CD4-positive, alpha-beta T cell treated with Interleukin-21 for 1 hour (primary cell): Measurements from ENCODE around the gene DENND6A.
"Not testable (repeated sequence)": the region's sequence is repeated elsewhere in the genome, so short reads cannot be mapped to it uniquely, and the experiment has no call there.

Experiments used
- DNase-seq: peaks from one replicate; pipeline ENCODE4 v3.0.0-alpha.2; 2020

The DENND6A gene

DNA sequence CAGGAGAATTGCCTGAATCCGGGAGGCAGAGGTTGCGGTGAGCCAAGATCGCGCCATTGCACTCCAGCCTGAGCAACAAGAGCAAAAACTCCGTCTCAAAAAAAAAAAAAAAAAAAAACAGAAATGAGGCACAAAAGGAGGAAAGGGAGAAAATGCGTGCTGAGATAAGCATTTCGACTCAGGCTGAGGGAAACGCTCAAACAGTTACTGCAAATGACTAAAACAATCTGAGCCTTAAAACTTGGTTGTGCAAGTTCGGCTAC is 813 bp downstream of the DENND6A start:
- not testable (repeated sequence) for DNase-seq

DNA sequence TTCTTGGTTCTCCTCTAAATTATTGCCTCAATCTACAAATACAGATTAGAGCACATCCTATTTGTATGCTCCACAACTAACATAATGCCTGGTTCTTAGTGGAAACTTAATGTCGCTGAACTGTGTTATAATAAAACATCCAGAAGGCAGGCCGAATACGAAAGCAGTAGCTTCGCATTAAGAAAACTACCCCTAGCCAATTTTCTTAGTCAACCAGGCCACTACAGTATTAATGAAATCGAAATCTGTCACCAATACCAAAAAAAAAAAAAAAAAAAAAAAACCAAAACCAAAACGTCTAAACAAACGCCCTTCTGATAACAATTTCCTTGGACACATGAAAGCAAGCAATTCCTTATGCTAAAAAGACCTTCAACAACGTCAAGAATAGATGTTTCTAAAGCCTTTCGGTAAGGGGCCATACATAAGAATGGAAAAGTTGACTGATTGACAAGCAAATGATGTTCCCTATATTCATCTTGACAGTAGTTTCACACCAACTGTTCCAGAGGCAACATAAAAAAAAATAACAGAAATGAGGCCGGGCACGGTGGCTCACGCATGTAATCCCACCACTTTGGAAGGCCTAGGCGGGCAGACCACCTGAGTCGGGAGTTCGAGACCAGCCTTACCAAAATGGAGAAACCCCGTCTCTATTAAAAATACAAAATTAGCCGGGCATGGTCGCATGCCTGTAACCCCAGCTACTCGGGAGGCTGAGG is 1.3 kb downstream of the DENND6A start:
- no peak for DNase-seq

DNA sequence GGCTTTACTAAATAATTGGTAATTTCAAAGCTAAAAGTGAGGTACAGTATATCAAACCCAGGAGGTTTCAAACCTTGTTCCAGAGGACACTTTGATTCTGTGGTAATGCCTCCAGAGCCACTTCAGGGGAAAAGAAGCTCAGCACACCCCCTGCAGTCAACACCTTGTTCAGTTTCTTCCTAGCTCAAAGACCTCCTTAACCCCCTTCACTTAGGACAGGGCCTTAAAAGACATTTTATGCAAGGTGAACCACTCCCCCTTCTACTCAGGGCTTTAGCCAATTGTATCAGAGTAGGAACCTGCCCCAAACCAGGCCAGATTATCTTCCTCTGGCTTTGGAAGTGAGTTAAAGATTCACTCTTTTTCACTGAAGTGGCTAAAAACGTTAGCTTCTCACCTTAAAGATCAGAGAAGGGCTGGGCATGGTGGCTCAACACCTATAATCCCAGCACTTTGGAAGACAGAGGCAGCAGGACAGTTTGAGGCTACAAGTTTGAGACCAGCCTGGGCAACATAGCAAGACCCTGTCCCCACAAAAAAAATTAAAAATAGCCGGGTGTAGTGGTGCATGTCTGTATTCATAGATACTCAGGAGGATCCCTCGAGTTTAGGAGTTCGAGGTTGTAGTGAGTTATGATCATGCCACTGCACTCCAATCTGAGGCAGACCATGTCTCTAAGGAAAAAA is 3.4 kb downstream of the DENND6A start:
- no peak for DNase-seq

DNA sequence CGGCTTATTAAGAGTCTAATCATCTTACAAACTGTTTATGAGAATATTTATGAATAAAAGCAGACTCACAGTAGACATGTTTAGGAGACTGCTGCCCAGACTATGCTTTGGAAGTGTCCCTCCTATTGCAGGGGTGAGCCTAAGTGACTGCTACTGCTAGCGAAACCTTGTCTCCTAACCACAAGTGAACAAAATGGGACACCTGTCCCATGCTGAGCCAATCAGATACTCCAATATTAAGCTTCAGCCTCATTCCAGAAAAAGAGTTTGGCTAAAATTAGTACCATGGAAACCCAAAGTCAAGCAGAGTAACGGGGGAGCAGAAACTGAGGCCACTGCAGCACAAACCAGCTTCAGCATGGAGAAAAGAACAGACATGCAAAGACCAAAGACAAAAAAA is 4.6 kb downstream of the DENND6A start:
- DNase-seq = no peak

DNA sequence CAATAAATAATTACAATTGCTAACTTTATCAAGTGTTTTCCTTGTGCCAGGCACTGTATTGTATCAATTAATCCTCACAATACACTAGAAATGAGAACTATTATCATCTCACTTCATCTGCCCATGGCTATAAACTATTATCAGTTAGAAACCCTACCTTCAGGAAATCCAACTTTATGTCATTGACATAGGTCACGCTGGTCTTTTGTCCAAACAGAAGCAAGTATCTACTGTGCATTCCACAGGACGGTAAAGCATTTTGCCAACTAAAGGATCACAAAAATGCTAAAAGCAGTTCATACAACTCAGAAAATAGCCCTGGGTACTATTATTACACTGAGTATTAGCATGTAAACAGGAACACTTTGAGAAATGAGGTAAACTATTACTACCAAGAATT is 9.6 kb downstream of the DENND6A start:
- DNase-seq = no peak

DNA sequence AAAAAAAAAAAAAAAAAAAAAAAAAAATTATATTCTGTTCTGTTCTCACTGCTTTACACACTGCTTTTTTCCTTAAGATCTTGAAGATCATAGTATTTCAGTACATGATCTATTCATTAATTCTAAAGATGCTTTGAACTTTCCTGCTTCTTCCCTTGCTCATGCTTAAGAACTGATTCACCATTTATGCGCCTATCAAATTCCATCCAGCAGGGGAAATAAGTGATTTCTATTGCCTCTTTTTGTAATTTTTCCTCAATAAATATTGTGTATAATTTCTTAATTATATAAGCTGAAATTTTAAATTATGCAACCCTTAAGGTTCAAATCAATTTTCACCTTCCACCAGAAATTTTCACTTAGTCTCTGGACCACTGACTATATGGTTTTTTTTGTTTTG is 10.6 kb downstream of the DENND6A start:
- DNase-seq = no peak

DNA sequence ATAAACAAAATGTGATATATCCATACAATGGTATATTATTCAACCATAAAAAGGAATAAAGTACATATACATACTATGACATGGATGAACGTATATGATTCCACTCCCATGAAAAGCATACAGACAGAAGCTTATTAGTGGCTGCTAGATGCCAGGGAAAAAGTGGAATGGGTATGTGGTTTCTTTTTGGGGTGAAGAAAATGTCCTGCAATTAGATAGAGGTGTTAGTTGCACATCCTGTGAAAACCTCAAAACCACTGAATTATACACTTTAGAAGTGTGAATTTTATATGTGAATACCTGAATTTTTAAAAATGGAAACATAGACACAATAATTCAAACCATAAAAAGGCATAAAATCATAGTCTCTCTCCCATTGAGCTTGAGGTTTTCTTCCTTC is 11.2 kb downstream of the DENND6A start:
- peak; percentile 26 for DNase-seq

DNA sequence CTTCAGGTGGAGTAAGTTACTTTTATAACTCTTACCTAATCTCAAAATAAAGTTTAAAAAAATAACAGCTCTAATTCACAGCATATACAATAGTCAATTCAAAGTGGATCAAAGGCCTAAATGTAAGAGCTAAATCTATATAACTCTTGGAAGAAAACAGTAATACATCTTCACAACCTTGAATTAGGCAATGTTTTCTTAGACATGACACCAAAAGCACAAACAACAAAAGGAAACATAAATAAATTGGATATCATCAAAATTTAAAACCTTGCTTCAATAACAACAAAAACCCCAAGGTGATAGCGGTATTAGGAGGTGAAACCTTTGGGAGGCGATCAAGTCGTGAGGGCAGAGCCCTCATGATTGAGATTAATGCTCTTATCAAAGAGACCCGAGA is 12.8 kb downstream of the DENND6A start:
- DNase-seq = no peak

DNA sequence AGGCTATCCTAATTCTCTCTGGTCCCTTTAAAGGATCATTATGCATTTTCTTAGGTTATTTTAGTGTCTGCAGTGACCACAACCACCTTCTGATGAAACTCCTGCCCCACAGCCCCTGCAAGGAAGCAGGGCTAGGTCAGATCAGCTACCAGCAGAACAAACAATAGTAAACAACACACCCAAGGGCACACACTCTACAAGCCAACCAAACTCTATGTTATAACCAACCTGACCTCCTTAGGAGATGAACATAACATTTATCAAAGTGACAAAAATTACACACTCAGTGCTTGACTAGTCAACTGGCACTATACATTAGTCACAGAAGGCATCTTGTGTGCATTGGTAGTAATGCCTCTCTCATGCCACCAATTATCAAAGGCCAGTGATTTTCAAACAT is 17.3 kb downstream of the DENND6A start:
- DNase-seq = no peak

DNA sequence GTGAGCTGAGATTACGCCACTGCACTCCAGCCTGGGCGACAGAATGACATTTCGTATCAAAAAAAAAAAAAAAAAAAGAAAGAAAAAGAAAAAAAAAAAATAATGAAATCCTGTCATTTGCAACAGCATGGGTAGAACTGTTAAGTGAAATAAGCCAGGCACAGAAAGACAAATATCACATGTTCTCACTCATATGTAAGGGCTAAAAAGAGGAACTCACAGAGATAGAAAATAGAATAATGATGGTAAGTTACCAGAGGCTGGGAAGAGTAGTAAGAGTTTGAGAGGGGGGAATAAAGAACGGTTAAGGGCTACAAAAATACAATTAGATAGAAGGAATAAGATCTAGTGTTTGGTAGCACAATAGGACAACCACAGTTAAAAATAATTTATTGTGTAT is 19.7 kb downstream of the DENND6A start:
- DNase-seq = no peak

DNA sequence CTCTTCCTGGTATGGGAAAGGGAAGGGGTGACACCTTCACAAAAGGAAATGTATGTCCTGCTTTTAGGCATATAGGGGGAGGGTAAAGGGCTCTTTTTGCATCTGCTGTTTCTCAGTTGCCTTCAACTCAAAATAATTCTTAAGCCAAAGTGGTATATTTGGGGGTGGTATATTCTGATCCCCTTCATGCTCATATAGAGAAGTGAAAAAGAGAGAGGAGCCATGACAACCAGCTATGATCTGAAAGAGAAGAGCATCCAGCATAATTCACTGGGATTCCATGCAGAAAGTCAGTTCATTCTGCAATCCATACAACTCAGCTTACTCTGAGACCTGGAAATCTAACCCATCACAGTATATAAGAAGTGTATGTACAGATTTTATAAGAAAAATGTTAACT is 22.3 kb downstream of the DENND6A start:
- no peak for DNase-seq

DNA sequence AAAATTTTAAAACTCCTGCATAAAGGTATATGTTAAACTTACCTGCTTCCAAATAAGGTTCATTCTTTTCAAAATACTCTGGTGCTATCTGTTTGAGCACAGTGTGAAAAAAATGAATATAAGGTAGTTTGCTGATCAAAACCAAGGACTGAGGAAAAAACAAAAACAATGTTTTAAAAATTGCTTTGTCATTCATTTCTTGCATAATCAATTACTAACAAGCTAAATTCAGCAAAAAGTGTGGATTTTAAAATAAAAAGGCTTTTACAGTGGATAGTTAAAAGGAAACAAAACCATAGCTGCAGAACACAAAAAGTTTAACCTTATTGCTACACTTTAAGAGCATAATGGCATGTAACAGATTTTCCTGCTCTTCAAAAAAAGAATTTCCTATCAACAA is 31.5 kb downstream of the DENND6A start:
- no peak for DNase-seq

DNA sequence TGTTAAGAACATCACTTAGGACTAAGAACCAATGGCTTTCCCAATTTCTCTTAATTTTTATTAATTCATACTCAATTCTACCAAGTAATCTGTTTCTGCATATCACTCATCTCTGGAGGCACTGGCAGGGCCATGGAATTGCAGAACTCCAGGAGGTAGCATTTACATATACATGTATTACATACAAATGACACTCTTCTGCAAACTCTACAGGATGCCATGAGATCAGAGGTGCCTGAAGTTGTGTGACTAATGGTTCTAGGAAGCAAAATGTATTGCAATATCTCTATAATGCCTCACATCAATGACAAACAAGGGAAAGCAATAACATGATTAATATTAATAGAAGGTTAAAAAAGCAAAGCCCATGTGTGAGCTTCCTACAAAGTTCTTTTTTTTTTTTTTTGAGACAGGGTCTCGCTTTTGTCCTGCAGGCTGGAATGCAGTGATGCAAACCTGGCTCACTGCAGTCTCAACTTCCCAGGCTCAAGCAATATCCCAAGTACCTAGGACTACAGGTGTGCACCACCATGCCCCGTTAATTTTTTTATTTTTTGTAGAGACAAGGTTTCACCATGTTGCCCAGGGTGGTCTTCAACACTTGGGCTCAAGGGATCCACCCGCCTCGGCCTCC is 33.0 kb downstream of the DENND6A start:
- DNase-seq = no peak

DNA sequence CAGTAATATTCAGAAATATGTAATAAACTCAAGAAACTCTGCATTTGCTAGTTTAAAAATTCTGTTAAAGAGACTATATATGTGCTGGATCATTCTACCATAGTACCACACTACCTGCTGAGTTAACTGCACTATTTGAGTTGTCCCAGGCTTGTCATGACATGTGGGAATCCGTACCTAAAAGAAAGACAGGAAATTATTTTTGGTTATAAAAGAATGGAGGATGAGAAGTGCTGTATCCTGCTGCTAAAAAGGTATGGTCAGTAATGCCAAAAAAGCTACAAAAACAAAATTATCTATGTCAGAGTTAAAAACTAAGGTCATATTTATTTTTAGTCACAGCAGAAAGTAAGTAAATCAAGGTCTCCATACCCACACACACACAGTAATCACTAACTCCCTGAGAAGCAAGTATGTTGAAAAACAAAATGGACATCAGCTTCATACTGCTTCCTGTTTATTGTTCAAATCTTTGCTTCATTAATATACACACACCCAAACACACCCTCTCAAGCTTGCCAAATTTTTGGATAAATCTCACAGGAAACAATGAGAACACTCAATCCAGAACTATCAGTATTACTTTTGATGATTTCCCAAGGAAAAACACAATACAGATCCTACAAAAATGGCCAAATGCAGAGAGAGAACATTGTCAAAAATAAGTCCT is 33.7 kb downstream of the DENND6A start:
- no peak for DNase-seq

DNA sequence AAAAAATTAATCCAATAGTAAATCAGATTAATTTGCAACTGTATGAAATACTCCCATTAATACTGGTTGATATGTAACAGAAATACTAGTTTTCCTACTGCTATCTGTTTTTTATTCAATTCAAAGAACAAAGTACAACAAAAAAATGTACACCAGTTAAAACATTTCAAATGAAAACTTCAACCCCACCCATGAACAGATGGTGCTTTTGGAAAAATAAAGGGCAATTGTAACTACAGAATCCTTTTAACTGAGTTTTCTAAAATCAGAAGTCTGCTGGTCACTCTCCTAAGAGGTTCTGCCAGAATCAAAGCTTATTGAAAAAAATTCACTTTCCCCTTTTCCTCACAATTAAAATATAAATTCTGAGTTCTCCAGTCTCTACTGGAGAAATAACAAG is 34.3 kb downstream of the DENND6A start:
- no peak for DNase-seq

DNA sequence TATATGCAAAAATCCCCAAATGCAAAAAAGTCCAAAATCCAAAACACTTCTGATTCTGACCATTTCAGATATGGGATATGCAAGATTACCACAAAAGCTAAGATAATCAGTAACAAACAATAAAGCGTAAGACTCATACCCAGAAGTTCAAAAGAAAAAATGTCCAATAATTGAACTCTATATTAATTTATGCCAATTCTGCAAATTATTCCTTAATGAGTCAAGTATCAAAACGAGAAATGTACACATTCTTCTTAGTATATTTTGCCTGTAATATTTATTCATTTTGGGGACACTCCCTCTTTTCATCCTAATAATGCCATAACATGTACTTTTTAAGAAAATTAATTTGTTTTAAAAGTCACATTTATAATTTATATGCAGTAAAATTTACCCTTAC is 37.1 kb downstream of the DENND6A start:
- DNase-seq = no peak

DNA sequence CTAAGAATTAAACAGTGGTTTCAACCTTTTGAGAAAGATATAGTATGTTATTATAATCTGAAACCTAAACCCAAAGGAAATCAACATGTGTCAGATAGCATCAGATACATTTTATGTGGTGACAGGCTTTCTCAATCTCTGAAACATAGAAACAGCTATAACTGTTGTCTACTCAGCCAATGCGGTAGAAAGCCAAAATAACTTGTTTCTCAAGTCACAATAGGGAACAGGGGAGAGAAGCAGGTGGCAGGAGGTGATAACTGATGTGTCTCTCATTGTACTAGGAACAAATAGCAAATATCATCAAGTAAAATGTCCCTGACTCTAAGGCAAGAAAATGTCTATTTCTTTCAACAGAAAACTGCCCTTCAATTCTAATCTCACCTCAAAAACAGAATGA is 38.6 kb downstream of the DENND6A start:
- DNase-seq = no peak

DNA sequence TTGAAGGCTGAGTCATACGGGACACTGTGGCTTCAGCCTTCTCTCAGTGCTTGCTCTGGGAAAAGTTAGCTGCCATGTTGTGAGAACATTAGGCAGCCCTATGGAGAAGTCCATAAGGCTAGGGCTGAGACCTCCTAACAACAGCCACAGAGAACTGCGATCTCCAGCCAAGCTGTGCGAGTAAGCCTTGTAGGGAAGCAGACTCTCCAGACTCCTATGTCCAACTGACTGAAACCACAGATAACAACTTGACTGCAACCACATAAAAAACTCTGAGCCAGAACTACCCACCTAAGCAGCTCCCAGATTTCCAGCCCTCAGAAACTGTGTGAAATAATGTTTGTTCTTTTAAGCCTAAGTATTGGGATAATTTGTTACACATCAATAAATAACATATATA is 40.7 kb downstream of the DENND6A start:
- DNase-seq = no peak

DNA sequence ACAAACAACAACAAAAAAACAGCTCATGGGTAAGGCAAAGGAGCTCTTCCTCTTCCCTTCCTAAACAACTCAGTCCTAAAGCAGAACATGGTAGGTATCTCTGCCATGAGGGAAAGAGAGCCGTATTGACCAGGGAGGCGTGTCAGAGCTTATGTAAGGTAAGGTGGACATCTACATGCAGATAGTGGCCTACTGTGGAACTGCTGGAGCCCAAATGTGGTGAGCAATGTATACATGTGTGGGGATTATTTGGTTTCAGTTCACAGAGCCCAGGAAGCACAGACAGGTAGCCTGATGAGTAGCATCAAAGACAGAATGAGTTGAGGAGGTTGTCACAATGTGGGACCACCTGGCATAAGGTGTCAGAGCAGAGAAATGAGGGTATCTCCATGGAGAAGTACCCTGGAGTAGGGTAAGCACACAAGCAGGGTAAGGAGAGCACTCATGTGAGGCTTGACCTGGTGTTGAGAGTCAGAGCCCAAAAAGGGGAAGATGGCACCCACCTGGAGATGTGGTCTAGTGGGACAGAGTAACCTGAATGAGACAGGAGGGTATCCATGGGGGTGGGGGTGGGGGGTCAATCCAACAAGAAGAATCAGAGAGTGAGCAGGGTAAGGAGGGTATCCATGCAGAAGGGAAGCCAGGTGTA is 45.5 kb downstream of the DENND6A start:
- no peak for DNase-seq

DNA sequence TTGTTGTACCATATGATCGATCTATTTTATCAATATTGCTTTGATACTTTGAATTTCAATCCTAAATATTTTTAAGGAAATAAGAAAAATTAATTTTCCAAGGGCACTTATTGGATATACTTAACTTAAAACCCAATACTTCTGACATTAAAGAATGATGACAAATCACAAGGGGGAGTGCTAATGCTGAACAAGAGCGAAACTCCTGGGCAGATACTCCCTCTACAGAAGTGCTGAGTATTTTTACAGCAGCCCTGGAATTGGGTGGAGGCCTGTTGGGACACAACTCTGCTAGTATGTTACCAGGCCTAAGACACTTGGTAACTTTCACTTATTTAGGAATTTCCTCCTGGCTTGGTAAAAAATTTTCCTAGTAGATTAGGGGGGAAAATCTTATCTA is 46.2 kb downstream of the DENND6A start:
- peak; percentile 18 for DNase-seq

DNA sequence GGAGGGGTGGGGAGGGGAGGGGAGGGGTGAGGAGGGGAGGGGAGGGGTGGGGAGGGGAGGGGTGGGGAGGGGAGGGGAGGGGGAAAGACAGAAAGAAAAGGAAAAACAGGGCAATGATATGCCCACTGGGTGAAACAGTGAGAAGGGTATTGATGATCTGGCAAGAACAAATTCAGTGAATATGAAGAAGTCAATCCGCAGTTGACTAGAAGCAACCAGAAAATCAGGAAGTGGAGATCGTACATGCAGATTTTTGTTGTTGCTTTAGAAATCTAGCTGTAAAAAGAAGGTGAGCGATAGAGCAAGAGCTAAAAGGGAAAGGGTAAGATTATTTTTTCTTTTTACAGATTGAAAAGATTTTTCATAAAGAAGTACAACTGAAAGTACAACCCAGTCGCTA is 48.1 kb downstream of the DENND6A start:
- DNase-seq = no peak

DNA sequence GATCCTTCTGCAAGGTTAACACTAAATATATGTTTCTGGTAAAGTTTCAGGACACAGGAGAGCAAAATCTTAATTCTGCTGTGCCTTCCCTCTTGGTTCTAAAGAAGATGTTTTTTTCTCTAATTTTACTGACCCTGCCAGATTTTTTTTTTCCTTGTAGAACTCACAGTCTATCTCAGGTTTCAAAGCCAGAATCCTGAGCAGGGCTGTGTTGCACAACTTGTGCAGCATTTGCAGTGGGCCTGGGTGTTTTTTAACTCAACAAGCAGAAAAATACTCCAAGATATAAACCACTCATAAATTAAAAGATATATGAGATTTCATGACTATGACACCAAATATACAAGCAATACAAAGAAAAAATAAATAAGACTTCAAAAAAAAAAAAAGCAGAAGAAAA is 55.5 kb downstream of the DENND6A start:
- no peak for DNase-seq

DNA sequence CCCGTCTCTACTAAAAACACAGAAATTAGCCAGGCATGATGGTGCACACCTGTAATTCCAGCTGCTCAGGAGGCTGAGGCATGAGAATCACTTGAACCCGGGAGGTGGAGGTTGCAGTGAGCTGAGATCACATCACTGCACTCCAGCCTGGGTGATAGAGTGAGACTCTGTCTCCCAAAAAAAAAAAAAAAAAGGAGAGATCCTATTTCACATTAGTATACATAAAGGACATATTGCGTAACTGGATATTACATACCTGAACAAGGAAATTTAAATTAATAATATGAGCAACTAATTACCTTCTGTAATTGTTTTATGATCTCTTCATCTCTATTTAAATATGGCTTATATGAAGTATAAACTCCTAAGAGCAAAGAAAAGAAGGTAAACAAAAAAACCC is 58.6 kb downstream of the DENND6A start:
- not testable (repeated sequence) for DNase-seq

DNA sequence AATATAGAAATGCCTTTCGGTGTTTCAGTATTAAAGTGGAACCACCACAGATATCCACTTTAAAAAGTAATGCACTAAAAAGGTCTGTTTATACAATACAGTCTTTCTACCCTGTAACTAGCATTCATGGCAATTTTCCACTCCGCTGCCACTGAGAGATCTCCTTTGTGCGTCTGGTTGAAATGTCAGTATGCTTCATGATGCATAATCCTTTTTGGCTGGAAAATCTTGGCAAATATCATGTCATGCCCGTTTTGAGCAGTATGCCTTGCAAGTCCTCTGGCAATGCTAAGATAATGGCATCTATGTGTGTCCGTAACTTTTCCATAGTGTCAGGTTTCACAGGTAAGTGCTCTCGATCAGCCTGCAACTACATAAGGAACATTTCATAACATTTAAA is 64.9 kb downstream of the DENND6A start:
- no peak for DNase-seq
